ENCODE measurements around the gene PBX3. TPM values are rescaled to one million over a fixed set of nuclear protein-coding genes. Genes with fewer than 3 reads are reported as not detected.
A peak's percentile ranks its signal among the peaks of the same experiment; 100 is the strongest.

PBX3 gene
- polyA plus RNA-seq (20.9 to 26.3 TPM (median 23.5 TPM) in 3 replicates), polyA minus RNA-seq (9.8 to 36.5 TPM (median 15.6 TPM) in 3 replicates)
- polyA plus RNA-seq (2011; ENCODE audit: low read depth), result 7.4 TPM
- 14.7 and 22.8 TPM in 2 replicates for polyA plus RNA-seq (2011; cell fraction: cytosol; rRNA removed)
- polyA plus RNA-seq (2011; cell fraction: nucleus; rRNA removed), result 33.9 and 36.7 TPM in 2 replicates
- polyA plus RNA-seq (2012; ENCODE audit: low replicate concordance), result 12.2 and 14.5 TPM in 2 replicates
- 16.5 TPM for polyA minus RNA-seq (2011; cell fraction: cytosol; rRNA and poly(A)+ RNA removed)
- 40.9 and 54.4 TPM in 2 replicates for polyA minus RNA-seq (2011; cell fraction: nucleus; rRNA and poly(A)+ RNA removed)

GRCh38 chr9:125747053-125747764 is at the start of gene PBX3:
Gene PBX3 (plus strand): TSS chr9:125747373.
- H3K9me1 ChIP-seq (ENCODE audit: control insufficient read depth, extremely low read depth, insufficient read depth, low read length), result no peaks in the 10 kb centered on the region
- TF ChIP-seq CTCF (optimal IDR thresholded peaks at IDR 0.05 in 1 of 3, IDR thresholded peaks at IDR 0.05 in 1 of 3, conservative IDR thresholded peaks at IDR 0.05 in 1 of 3; ENCODE audit: extremely low read depth in 1 of 3, insufficient read depth in 2 of 3, low read length in 3 of 3) (no peak), EZH2 (IDR thresholded peaks at IDR 0.05; ENCODE audit: low read length) (no peak)
- H3K4me1 ChIP-seq (ENCODE audit: control insufficient read depth, extremely low read depth, insufficient read depth, low read length), result peaks cover 32% of the 10 kb centered on the region
- peaks cover 42% of the 10 kb centered on the region for H3K79me2 ChIP-seq (ENCODE audit: control insufficient read depth, insufficient read depth, low read length)
- peaks cover 0 to 3% of the 10 kb centered on the region in 2 experiments for H3K36me3 ChIP-seq (ENCODE audit: control insufficient read depth in 2 of 2, extremely low read depth in 1 of 2, insufficient read depth in 2 of 2, low read length in 2 of 2)
- DNase-seq (ENCODE audit: low read depth, low spot score), result no peak
- no peaks in the 10 kb centered on the region for H3K9me3 ChIP-seq (ENCODE audit: control insufficient read depth, low read depth, low read length)
- no peaks in the 10 kb centered on the region for H3K27me3 ChIP-seq (ENCODE audit: control insufficient read depth, extremely low read depth, insufficient read depth, low read length)
- peak within 1 kb of the TSS; percentile 86 for H3K27ac ChIP-seq (ENCODE audit: control insufficient read depth, insufficient read depth, low read length)
- no peaks in the 10 kb centered on the region for H4K20me1 ChIP-seq (ENCODE audit: control insufficient read depth, extremely low read depth, insufficient read depth, low read length)
- FAIRE-seq, result no peak
- peak within 1 kb of the TSS; percentile 100 for H3K4me2 ChIP-seq (ENCODE audit: control insufficient read depth, extremely low read depth, insufficient read depth, low read depth, low read length)
- H2AFZ ChIP-seq (ENCODE audit: control insufficient read depth, low read length), result peak within 1 kb of the TSS; percentile 90
- peak within 1 kb of the TSS; percentile 90 for H3K9ac ChIP-seq (ENCODE audit: control insufficient read depth, extremely low read depth, insufficient read depth, low read length)
- dilution Hi-C loops (cut with MboI; ENCODE audit: extremely low pct_ligation_motif_present, low sequenced_read_pairs), result no loop called here
- H3K4me3 ChIP-seq (ENCODE audit: control insufficient read depth in 2 of 3, extremely low read depth in 1 of 3, insufficient read depth in 2 of 3, low read depth in 1 of 3, low read length in 3 of 3), result peak within 1 kb of the TSS; percentile 76 to 96 (median 95)

GRCh38 chr9:125699870-125700269 is 47.3 kb upstream of the PBX3 start:
- dilution Hi-C loops (cut with MboI; ENCODE audit: extremely low pct_ligation_motif_present, low sequenced_read_pairs), result no loop called here
- Histone ChIP-seq H3K27me3 (ENCODE audit: control insufficient read depth, extremely low read depth, insufficient read depth, low read length) (no peaks in the 10 kb centered on the region), H2AFZ (ENCODE audit: control insufficient read depth, low read length) (no peak overlapping the region), H3K4me3 (ENCODE audit: control insufficient read depth in 2 of 3, extremely low read depth in 1 of 3, insufficient read depth in 2 of 3, low read depth in 1 of 3, low read length in 3 of 3) (no peak overlapping the region), H3K9me1 (ENCODE audit: control insufficient read depth, extremely low read depth, insufficient read depth, low read length) (no peaks in the 10 kb centered on the region), H3K36me3 (ENCODE audit: control insufficient read depth in 2 of 2, extremely low read depth in 1 of 2, insufficient read depth in 2 of 2, low read length in 2 of 2) (peaks cover 2 to 3% of the 10 kb centered on the region in 2 experiments), H3K4me1 (ENCODE audit: control insufficient read depth, extremely low read depth, insufficient read depth, low read length) (peaks cover 15% of the 10 kb centered on the region), H3K4me2 (ENCODE audit: control insufficient read depth, extremely low read depth, insufficient read depth, low read depth, low read length) (no peak overlapping the region), H3K79me2 (ENCODE audit: control insufficient read depth, insufficient read depth, low read length) (peaks cover 85% of the 10 kb centered on the region), H4K20me1 (ENCODE audit: control insufficient read depth, extremely low read depth, insufficient read depth, low read length) (no peaks in the 10 kb centered on the region), H3K9me3 (ENCODE audit: control insufficient read depth, low read depth, low read length) (no peaks in the 10 kb centered on the region), H3K27ac (ENCODE audit: control insufficient read depth, insufficient read depth, low read length) (no peak overlapping the region), H3K9ac (ENCODE audit: control insufficient read depth, extremely low read depth, insufficient read depth, low read length) (no peak overlapping the region)
- FAIRE-seq (no peak), DNase-seq (ENCODE audit: low read depth, low spot score) (no peak)
- no peak for TF ChIP-seq CTCF (optimal IDR thresholded peaks at IDR 0.05 in 1 of 3, IDR thresholded peaks at IDR 0.05 in 1 of 3, conservative IDR thresholded peaks at IDR 0.05 in 1 of 3; ENCODE audit: extremely low read depth in 1 of 3, insufficient read depth in 2 of 3, low read length in 3 of 3)
- TF ChIP-seq EZH2 (IDR thresholded peaks at IDR 0.05; ENCODE audit: low read length), result no peak
